Measurements from ENCODE around the gene USHBP1. TPM values are rescaled to one million over a fixed set of nuclear protein-coding genes. Genes with fewer than 3 reads are reported as not detected.

The USHBP1 gene
- total and polyA plus RNA-seq, 4 donors: 6.2 to 12.3 (median 11.6) TPM

- no peaks in the 10 kb centered on the region for H3K9me3 ChIP-seq (ENCODE audit: control insufficient read depth in 4 of 4, insufficient read depth in 3 of 4, low read length in 3 of 4)
- TF ChIP-seq, protein P1, sequence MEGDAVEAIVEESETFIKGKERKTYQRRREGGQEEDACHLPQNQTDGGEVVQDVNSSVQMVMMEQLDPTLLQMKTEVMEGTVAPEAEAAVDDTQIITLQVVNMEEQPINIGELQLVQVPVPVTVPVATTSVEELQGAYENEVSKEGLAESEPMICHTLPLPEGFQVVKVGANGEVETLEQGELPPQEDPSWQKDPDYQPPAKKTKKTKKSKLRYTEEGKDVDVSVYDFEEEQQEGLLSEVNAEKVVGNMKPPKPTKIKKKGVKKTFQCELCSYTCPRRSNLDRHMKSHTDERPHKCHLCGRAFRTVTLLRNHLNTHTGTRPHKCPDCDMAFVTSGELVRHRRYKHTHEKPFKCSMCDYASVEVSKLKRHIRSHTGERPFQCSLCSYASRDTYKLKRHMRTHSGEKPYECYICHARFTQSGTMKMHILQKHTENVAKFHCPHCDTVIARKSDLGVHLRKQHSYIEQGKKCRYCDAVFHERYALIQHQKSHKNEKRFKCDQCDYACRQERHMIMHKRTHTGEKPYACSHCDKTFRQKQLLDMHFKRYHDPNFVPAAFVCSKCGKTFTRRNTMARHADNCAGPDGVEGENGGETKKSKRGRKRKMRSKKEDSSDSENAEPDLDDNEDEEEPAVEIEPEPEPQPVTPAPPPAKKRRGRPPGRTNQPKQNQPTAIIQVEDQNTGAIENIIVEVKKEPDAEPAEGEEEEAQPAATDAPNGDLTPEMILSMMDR (IDR thresholded peaks at IDR 0.05; ENCODE audit: control extremely low read depth, extremely low read depth): no peak
- H3K36me3 ChIP-seq (ENCODE audit: control insufficient read depth in 4 of 4, insufficient read depth in 4 of 4, low read length in 4 of 4): no peaks in the 10 kb centered on the region
- no peak overlapping the region for H3K9ac ChIP-seq (ENCODE audit: insufficient read depth in 1 of 2, low read length in 2 of 2)
- H3K4me3 ChIP-seq: peak overlapping the region; percentile 81
- peak overlapping the region; percentile 59 to 87 for H3K27ac ChIP-seq (ENCODE audit: low read depth in 1 of 2, low read length in 1 of 2)
- no peaks in the 10 kb centered on the region for H3K27me3 ChIP-seq (ENCODE audit: control insufficient read depth in 3 of 3, insufficient read depth in 3 of 3, low read length in 2 of 3)
- 2 to 5% methylated on average over 55 to 100 of the region's 100 CpGs for WGBS, 2 donors
- ATAC-seq (ENCODE audit: insufficient read depth, low FRiP score): no peak
- peaks cover 0 to 21% (median 11%) of the 10 kb centered on the region in 5 donors for H3K4me1 ChIP-seq (ENCODE audit: control insufficient read depth in 5 of 5, insufficient read depth in 5 of 5, low read length in 5 of 5)
- DNase-seq: no peak
These were observed 19.7 kb downstream of the USHBP1 start for GRCh38 chr19:17244618-17245534.

- peak overlapping the region; percentile 81 for H3K4me3 ChIP-seq
- no peak for ATAC-seq (ENCODE audit: insufficient read depth, low FRiP score)
- no peak for DNase-seq
- peak overlapping the region in 1 of 2 donors; percentile 67 for H3K9ac ChIP-seq (ENCODE audit: insufficient read depth in 1 of 2, low read length in 2 of 2)
- no peaks in the 10 kb centered on the region for H3K9me3 ChIP-seq (ENCODE audit: control insufficient read depth in 4 of 4, insufficient read depth in 3 of 4, low read length in 3 of 4)
- no peaks in the 10 kb centered on the region for H3K36me3 ChIP-seq (ENCODE audit: control insufficient read depth in 4 of 4, insufficient read depth in 4 of 4, low read length in 4 of 4)
- H3K27ac ChIP-seq (ENCODE audit: low read depth in 1 of 2, low read length in 1 of 2): peak overlapping the region; percentile 59 to 87
- peaks cover 0 to 21% (median 11%) of the 10 kb centered on the region in 5 donors for H3K4me1 ChIP-seq (ENCODE audit: control insufficient read depth in 5 of 5, insufficient read depth in 5 of 5, low read length in 5 of 5)
- 20 to 50% methylated on average over 48 to 52 of the region's 52 CpGs for WGBS, 2 donors
- TF ChIP-seq, protein P1 (IDR thresholded peaks at IDR 0.05; ENCODE audit: control extremely low read depth, extremely low read depth): no peak
- no peaks in the 10 kb centered on the region for H3K27me3 ChIP-seq (ENCODE audit: control insufficient read depth in 3 of 3, insufficient read depth in 3 of 3, low read length in 2 of 3)
These were observed 20.5 kb downstream of the USHBP1 start for GRCh38 chr19:17243830-17244617.

GRCh38 chr19:17243211-17243829, 21.2 kb downstream of the USHBP1 start:
- no peak overlapping the region for H3K9ac ChIP-seq (ENCODE audit: insufficient read depth in 1 of 2, low read length in 2 of 2)
- no peaks in the 10 kb centered on the region for H3K27me3 ChIP-seq (ENCODE audit: control insufficient read depth in 3 of 3, insufficient read depth in 3 of 3, low read length in 2 of 3)
- peaks cover 0 to 4% (median 2%) of the 10 kb centered on the region in 4 donors for H3K36me3 ChIP-seq (ENCODE audit: control insufficient read depth in 4 of 4, insufficient read depth in 4 of 4, low read length in 4 of 4)
- TF ChIP-seq, protein P1 (IDR thresholded peaks at IDR 0.05; ENCODE audit: control extremely low read depth, extremely low read depth): no peak
- H3K27ac ChIP-seq (ENCODE audit: low read depth in 1 of 2, low read length in 1 of 2): peak overlapping the region; percentile 59 to 87
- 44 to 57% methylated on average over 8 of the region's 8 CpGs for WGBS, 2 donors
- ATAC-seq (ENCODE audit: insufficient read depth, low FRiP score): no peak
- DNase-seq: no peak
- peaks cover 0 to 21% (median 9%) of the 10 kb centered on the region in 5 donors for H3K4me1 ChIP-seq (ENCODE audit: control insufficient read depth in 5 of 5, insufficient read depth in 5 of 5, low read length in 5 of 5)
- H3K4me3 ChIP-seq: peak overlapping the region; percentile 81
- no peaks in the 10 kb centered on the region for H3K9me3 ChIP-seq (ENCODE audit: control insufficient read depth in 4 of 4, insufficient read depth in 3 of 4, low read length in 3 of 4)

All from lung (tissue), 12 donors.